Spleen (tissue), 7 donors: Measurements from ENCODE around the gene USP5.

Experiments
- POLR2A ChIP-seq, 3 donors: fragments of 450-650 bp; IDR thresholded peaks; one replicate each; pipeline ENCODE4 v1.5.1; 2017; ENCODE audit warnings: antibody characterized with exemption in 3 of 3, mild to moderate bottlenecking in 1 of 3
- POLR2AphosphoS5 ChIP-seq, 3 donors: sonication (generic); formaldehyde crosslinking; IDR thresholded peaks; one replicate each; pipeline ENCODE4 v1.5.1; 2017; ENCODE audit warnings: antibody characterized with exemption in 3 of 3
- TF ChIP-seq, protein P1 (sequence below), 11 experiments: fragments of 200-600 bp in 7 of 11; fragments of 450-650 bp in 4 of 11; sonication (generic) in 4 of 11; IDR thresholded peaks in 8 of 11; conservative IDR thresholded peaks in 3 of 11; 1 replicate in 7 of 11; 2 replicates in 4 of 11; pipeline versions ENCODE4 v1.4.0 to v1.8.0; 2016 to 2021; ENCODE audit warnings: antibody characterized with exemption in 11 of 11, inconsistent platforms in 4 of 11, mild to moderate bottlenecking in 1 of 11
- donor health status: DM: no; HTN: no; CAD: no; lungs with moderate emphysema.
- donor health status: DM: no; HTN: no; CAD: no.
- donor health status: DM: no; HTN: no; CAD: no.

GRCh38 chr12:6837370-6838060 is 14.4 kb upstream of the USP5 start:
- TF ChIP-seq, protein P1, sequence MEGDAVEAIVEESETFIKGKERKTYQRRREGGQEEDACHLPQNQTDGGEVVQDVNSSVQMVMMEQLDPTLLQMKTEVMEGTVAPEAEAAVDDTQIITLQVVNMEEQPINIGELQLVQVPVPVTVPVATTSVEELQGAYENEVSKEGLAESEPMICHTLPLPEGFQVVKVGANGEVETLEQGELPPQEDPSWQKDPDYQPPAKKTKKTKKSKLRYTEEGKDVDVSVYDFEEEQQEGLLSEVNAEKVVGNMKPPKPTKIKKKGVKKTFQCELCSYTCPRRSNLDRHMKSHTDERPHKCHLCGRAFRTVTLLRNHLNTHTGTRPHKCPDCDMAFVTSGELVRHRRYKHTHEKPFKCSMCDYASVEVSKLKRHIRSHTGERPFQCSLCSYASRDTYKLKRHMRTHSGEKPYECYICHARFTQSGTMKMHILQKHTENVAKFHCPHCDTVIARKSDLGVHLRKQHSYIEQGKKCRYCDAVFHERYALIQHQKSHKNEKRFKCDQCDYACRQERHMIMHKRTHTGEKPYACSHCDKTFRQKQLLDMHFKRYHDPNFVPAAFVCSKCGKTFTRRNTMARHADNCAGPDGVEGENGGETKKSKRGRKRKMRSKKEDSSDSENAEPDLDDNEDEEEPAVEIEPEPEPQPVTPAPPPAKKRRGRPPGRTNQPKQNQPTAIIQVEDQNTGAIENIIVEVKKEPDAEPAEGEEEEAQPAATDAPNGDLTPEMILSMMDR (IDR thresholded peaks at IDR 0.05 in 8 of 11, conservative IDR thresholded peaks at IDR 0.05 in 3 of 11): no peak
- TF ChIP-seq POLR2AphosphoS5 (IDR thresholded peaks at IDR 0.05): no peak
- no peak for TF ChIP-seq POLR2A (IDR thresholded peaks at IDR 0.05)
